A549 (cell line): ENCODE measurements around the gene ARMH3. TPM values are rescaled to one million over a fixed set of nuclear protein-coding genes. Genes with fewer than 3 reads are reported as not detected.
A peak's percentile ranks its signal among the peaks of the same experiment; 100 is the strongest.

ENCODE experiments used
- ATAC-seq, 2 experiments: fragments of 200-7000 bp in 1 of 2; fragments of >200 bp in 1 of 2; cut with Nextera tagmentation in 1 of 2; cut with Tn5 transposase in 1 of 2; 3 replicates each; pipeline versions ENCODE4 v1.8.0 to v1.9.1; 2018 to 2020; ENCODE audit warnings: mild to moderate bottlenecking in 1 of 2, moderate library complexity in 1 of 2
- CTCF ChIA-PET: fragments of 300-600 bp; sonication (Branson Sonifier 250); formaldehyde crosslinking; extraction: SDS; loops from one replicate; lab custom pipeline; 2021; ENCODE audit warnings: antibody characterized with exemption, inconsistent platforms; lab: Yijun Ruan, JAX
- POLR2A ChIA-PET: fragments of 350-600 bp; formaldehyde crosslinking; extraction: SDS; loops from one replicate; lab custom pipeline; 2021; ENCODE audit warnings: antibody characterized with exemption, inconsistent platforms; lab: Yijun Ruan, JAX
- DNase-seq, 2 experiments: peaks; one replicate each; pipeline versions ENCODE4 v3.0.0 to v3.0.0-alpha.2; 2011 to 2016; ENCODE audit warnings: low read depth in 1 of 2, low spot score in 1 of 2
- FAIRE-seq: peaks from 2 replicates; lab custom pipeline; 2011; peaks lifted over from hg19 to GRCh38; lab: Jason Lieb, UNC
- H3K27ac ChIP-seq, 2 experiments: fragments of >200 bp; sonication (Bioruptor Twin); formaldehyde crosslinking; 3 replicates each; pipeline ENCODE4 v1.5.1; 2016 to 2017
- H3K4me1 ChIP-seq: fragments of >200 bp; sonication (Bioruptor Twin); formaldehyde crosslinking; 3 replicates; pipeline ENCODE4 v1.6.1; 2016
- H3K4me2 ChIP-seq: fragments of >200 bp; sonication (Bioruptor Twin); formaldehyde crosslinking; 3 replicates; pipeline ENCODE4 v1.6.1; 2016
- H3K4me3 ChIP-seq: fragments of >200 bp; sonication (Bioruptor Twin); formaldehyde crosslinking; 3 replicates; pipeline ENCODE4 v1.5.1; 2016
- H3K9me3 ChIP-seq: fragments of >200 bp; sonication (Bioruptor Twin); formaldehyde crosslinking; 3 replicates; pipeline ENCODE4 v1.6.1; 2016
- CHD2 ChIP-seq: fragments of 150-350 bp; IDR thresholded peaks from 2 replicates; pipeline ENCODE4 v1.6.1; 2014; ENCODE audit warnings: low read length; ENCODE audit not compliant: partially characterized antibody
- CTCF ChIP-seq: fragments of >200 bp; sonication (Bioruptor Twin); formaldehyde crosslinking; IDR thresholded peaks from 3 replicates; pipeline ENCODE4 v1.5.1; 2016
- EHMT2 ChIP-seq: fragments of 200-600 bp; sonication (generic); IDR thresholded peaks from 2 replicates; pipeline ENCODE4 v1.6.1; 2016; ENCODE audit warnings: antibody characterized with exemption, low read depth, mild to moderate bottlenecking, moderate library complexity
- ESRRA ChIP-seq: fragments of 150-350 bp; IDR thresholded peaks from 2 replicates; pipeline ENCODE4 v1.6.1; 2014; ENCODE audit warnings: mild to moderate bottlenecking, low read length, borderline replicate concordance
- FOSB ChIP-seq: fragments of 250-450 bp; sonication (Bioruptor Pico); IDR thresholded peaks from 2 replicates; pipeline ENCODE4 v1.5.0; 2020; ENCODE audit warnings: mild to moderate bottlenecking, moderate library complexity
- FOXS1 ChIP-seq: fragments of 250-450 bp; sonication (Bioruptor Pico); IDR thresholded peaks from 2 replicates; pipeline ENCODE4 v1.5.0; 2020; ENCODE audit warnings: mild to moderate bottlenecking, moderate library complexity
- HMGXB4 ChIP-seq: fragments of 250-450 bp; sonication (Bioruptor Pico); IDR thresholded peaks from 2 replicates; pipeline ENCODE4 v1.5.0; 2021; ENCODE audit warnings: mild to moderate bottlenecking, moderate library complexity, borderline replicate concordance
- HOXB5 ChIP-seq: fragments of 250-450 bp; sonication (Bioruptor Pico); IDR thresholded peaks from 2 replicates; pipeline ENCODE4 v1.5.0; 2020; ENCODE audit warnings: mild to moderate bottlenecking, moderate library complexity
- JUN ChIP-seq, 2 experiments: fragments of >200 bp; sonication (Bioruptor Twin); formaldehyde crosslinking; IDR thresholded peaks; 2 replicates in 1 of 2; 3 replicates in 1 of 2; pipeline ENCODE4 v1.6.1; 2016 to 2017
- KDM5A ChIP-seq: fragments of 200-600 bp; sonication (generic); IDR thresholded peaks from 2 replicates; pipeline ENCODE4 v1.6.1; 2016; ENCODE audit warnings: antibody characterized with exemption, mild to moderate bottlenecking
- MAFK ChIP-seq: fragments of 450-650 bp; IDR thresholded peaks from 2 replicates; pipeline ENCODE4 v1.6.1; 2014; ENCODE audit not compliant: partially characterized antibody
- MAZ ChIP-seq: fragments of 150-350 bp; IDR thresholded peaks from 2 replicates; pipeline ENCODE4 v1.6.1; 2014; ENCODE audit warnings: antibody characterized with exemption, low read depth, low read length, borderline replicate concordance
- MYC ChIP-seq: IDR thresholded peaks from 2 replicates; pipeline ENCODE4 v1.6.1; 2012; ENCODE audit warnings: mild to moderate bottlenecking, inconsistent platforms, low read length, improper control_type of control experiment, borderline replicate concordance
- PBX3 ChIP-seq: IDR thresholded peaks from 2 replicates; pipeline ENCODE4 v1.6.1; 2012
- POLR2A ChIP-seq: IDR thresholded peaks from 2 replicates; pipeline ENCODE4 v1.6.1; 2012; ENCODE audit warnings: mild to moderate bottlenecking, low read length
- RCOR1 ChIP-seq: fragments of 150-350 bp; IDR thresholded peaks from 2 replicates; pipeline ENCODE4 v1.6.1; 2014; ENCODE audit warnings: antibody characterized with exemption, low read length, low read depth
- REST ChIP-seq: fragments of 200-600 bp; sonication (generic); IDR thresholded peaks from 2 replicates; pipeline ENCODE4 v1.6.1; 2016; ENCODE audit warnings: antibody characterized with exemption, mild to moderate bottlenecking, moderate library complexity
- RFX5 ChIP-seq: fragments of 450-650 bp; IDR thresholded peaks from 2 replicates; pipeline ENCODE4 v1.7.1; 2014; ENCODE audit warnings: antibody characterized with exemption, mild to moderate bottlenecking, moderate library complexity
- RNF2 ChIP-seq: fragments of 200-600 bp; sonication (generic); IDR thresholded peaks from 2 replicates; pipeline ENCODE4 v1.6.1; 2016; ENCODE audit warnings: low read depth, mild to moderate bottlenecking, antibody characterized with exemption, moderate library complexity, borderline replicate concordance
- SMC3 ChIP-seq: fragments of >200 bp; sonication (Bioruptor Twin); formaldehyde crosslinking; IDR thresholded peaks from 3 replicates; pipeline ENCODE4 v1.6.1; 2018; ENCODE audit warnings: inconsistent platforms
- TFCP2L1 ChIP-seq: fragments of 250-450 bp; sonication (Bioruptor Pico); IDR thresholded peaks from 2 replicates; pipeline ENCODE4 v1.5.0; 2021; ENCODE audit warnings: mild to moderate bottlenecking
- TP53 ChIP-seq: fragments of 250-450 bp; sonication (Bioruptor Pico); IDR thresholded peaks from 2 replicates; pipeline ENCODE4 v1.5.0; 2021; ENCODE audit warnings: mild to moderate bottlenecking, moderate library complexity
- ZSCAN20 ChIP-seq: fragments of 250-450 bp; sonication (Bioruptor Pico); IDR thresholded peaks from 2 replicates; pipeline ENCODE4 v1.8.0; 2022; ENCODE audit warnings: mild to moderate bottlenecking, moderate library complexity
- WGBS: methylation state at CpG from one replicate; pipeline ENCODE4 v1.1.6; 2017; ENCODE audit errors: missing lambda C conversion rate; 5-methylcytosine and 5-hydroxymethylcytosine counted together
- polyA plus RNA-seq, 4 experiments: library from polyadenylated mRNA; depleted of rRNA in 3 of 4; stranded (reverse); fragments of >200 nt; fragmentation: RNase III in 1 of 4; extraction: RNeasy Plus Mini Kit Qiagen cat#74134 plus additional on column Dnase treatment in 1 of 4; gene quantifications; 2 replicates in 3 of 4; 3 replicates in 1 of 4; pipeline ENCODE4 v1.2.3, GENCODE V29; 2011 to 2017
- TF ChIP-seq, protein P1 (sequence below): fragments of 450-650 bp; IDR thresholded peaks from 2 replicates; pipeline ENCODE4 v1.6.1; 2014; ENCODE audit warnings: antibody characterized with exemption

Gene ARMH3
- polyA plus RNA-seq, 2 of the 4 experiments (the other 2 are of a cell fraction): 12.7 to 17.3 TPM

GRCh38 chr10:101816913-101817336 is 239.0 kb downstream of the ARMH3 start:
- Histone ChIP-seq H3K4me1 (peaks cover 30% of the 10 kb centered on the region), H3K4me2 (peak overlapping the region; percentile 89), H3K9me3 (no peaks in the 10 kb centered on the region), H3K4me3 (peak overlapping the region; percentile 96), H3K27ac (peak overlapping the region; percentile 95 to 97)
- FAIRE-seq (no peak), ATAC-seq (no peak), DNase-seq (no peak)
- CTCF ChIA-PET: interaction anchor here (1.0 kb wide), 2 partner anchors 11 to 193 kb away, joined by 3 to 5 read pairs; no protein-coding TSS in a partner anchor
- 2% methylated on average over 14 of the region's 14 CpGs for WGBS
- TF ChIP-seq RFX5: no peak
- no peak for TF ChIP-seq TP53
- no peak for TF ChIP-seq KDM5A
- no peak for TF ChIP-seq CHD2
- no peak for TF ChIP-seq MAFK
- TF ChIP-seq HOXB5 (CRISPR knock-in tag): no peak
- TF ChIP-seq REST: no peak
- TF ChIP-seq MYC: no peak
- no peak for TF ChIP-seq FOXS1 (CRISPR knock-in tag)
- no peak for TF ChIP-seq ESRRA
- TF ChIP-seq, protein P1, sequence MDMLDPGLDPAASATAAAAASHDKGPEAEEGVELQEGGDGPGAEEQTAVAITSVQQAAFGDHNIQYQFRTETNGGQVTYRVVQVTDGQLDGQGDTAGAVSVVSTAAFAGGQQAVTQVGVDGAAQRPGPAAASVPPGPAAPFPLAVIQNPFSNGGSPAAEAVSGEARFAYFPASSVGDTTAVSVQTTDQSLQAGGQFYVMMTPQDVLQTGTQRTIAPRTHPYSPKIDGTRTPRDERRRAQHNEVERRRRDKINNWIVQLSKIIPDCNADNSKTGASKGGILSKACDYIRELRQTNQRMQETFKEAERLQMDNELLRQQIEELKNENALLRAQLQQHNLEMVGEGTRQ: no peak
- no peak for TF ChIP-seq RNF2
- no peak for TF ChIP-seq POLR2A
- TF ChIP-seq ZSCAN20: no peak
- POLR2A ChIA-PET: interaction anchor here (2.0 kb wide), 1 partner anchor 34 kb away, joined by 24 read pairs; the partner anchor contains the start of gene NPM3

DNA sequence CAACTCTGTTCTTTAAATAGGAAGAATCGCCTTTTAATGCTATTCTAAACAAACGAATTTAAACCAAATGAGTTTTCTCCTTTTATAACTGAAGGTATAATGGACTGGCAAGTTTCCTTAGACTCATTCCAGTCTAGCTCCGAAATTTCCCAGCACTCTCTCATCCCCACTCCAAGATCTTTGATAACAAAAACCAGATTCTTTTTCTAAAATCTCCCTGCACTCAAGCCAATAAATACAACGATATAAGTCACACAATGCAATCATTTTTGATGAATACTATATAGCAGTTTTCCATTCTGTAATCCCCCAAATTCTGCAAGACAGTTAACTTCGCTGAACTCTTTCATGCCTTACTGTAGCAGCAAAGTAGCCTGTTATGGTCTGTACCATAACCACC is 239.6 kb downstream of the ARMH3 start:
- DNase-seq: no peak
- peaks cover 30% of the 10 kb centered on the region for H3K4me1 ChIP-seq
- peak overlapping the region; percentile 95 to 97 for H3K27ac ChIP-seq
- peak overlapping the region; percentile 96 for H3K4me3 ChIP-seq
- ATAC-seq: no peak
- 7% methylated on average over 5 of the region's 5 CpGs for WGBS
- no peak for FAIRE-seq
- CTCF ChIA-PET: interaction anchor here (0.6 to 1.0 kb wide), 6 partner anchors 11 to 250 kb away, joined by 3 to 6 read pairs (median 3); no protein-coding TSS in a partner anchor
- H3K9me3 ChIP-seq: no peaks in the 10 kb centered on the region
- H3K4me2 ChIP-seq: peak overlapping the region; percentile 89
- POLR2A ChIA-PET: interaction anchor here (0.6 kb wide), 1 partner anchor 749 kb away, joined by 4 read pairs; no protein-coding TSS in a partner anchor
- TF ChIP-seq JUN (IDR thresholded peaks at IDR 0.05) (no peak), FOXS1 (CRISPR knock-in tag) (no peak), TFCP2L1 (no peak), CTCF (no peak), RCOR1 (no peak), SMC3 (no peak), TP53 (no peak), EHMT2 (no peak), MAZ (no peak), FOSB (no peak), HMGXB4 (CRISPR knock-in tag) (no peak), REST (no peak), PBX3 (no peak), RNF2 (no peak), ZSCAN20 (no peak)
